ENCODE measurements around the gene FUT9. TPM values are rescaled to one million over a fixed set of nuclear protein-coding genes. Genes with fewer than 3 reads are reported as not detected.
"Not testable (repeated sequence)": the region's sequence is repeated elsewhere in the genome, so short reads cannot be mapped to it uniquely, and the experiment has no call there.

FUT9 gene
- total RNA-seq, 1 donor from 2014 or later, result not detected

GRCh38 chr6:96246563-96246962 is 230.8 kb downstream of the FUT9 start:
- no peak for DNase-seq (ENCODE audit: low read depth)
- Histone ChIP-seq H3K27me3 (ENCODE audit: control insufficient read depth, insufficient read depth, low read length) (no peaks in the 10 kb centered on the region), H3K4me3 (ENCODE audit: low read depth, low read length) (no peak overlapping the region), H3K36me3 (ENCODE audit: control insufficient read depth, insufficient read depth, low read length) (no peaks in the 10 kb centered on the region)
- no peak for FAIRE-seq
- TF ChIP-seq, protein P1, sequence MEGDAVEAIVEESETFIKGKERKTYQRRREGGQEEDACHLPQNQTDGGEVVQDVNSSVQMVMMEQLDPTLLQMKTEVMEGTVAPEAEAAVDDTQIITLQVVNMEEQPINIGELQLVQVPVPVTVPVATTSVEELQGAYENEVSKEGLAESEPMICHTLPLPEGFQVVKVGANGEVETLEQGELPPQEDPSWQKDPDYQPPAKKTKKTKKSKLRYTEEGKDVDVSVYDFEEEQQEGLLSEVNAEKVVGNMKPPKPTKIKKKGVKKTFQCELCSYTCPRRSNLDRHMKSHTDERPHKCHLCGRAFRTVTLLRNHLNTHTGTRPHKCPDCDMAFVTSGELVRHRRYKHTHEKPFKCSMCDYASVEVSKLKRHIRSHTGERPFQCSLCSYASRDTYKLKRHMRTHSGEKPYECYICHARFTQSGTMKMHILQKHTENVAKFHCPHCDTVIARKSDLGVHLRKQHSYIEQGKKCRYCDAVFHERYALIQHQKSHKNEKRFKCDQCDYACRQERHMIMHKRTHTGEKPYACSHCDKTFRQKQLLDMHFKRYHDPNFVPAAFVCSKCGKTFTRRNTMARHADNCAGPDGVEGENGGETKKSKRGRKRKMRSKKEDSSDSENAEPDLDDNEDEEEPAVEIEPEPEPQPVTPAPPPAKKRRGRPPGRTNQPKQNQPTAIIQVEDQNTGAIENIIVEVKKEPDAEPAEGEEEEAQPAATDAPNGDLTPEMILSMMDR (IDR thresholded peaks at IDR 0.05; ENCODE audit: insufficient read depth, low read length, severe bottlenecking), result no peak

DNA sequence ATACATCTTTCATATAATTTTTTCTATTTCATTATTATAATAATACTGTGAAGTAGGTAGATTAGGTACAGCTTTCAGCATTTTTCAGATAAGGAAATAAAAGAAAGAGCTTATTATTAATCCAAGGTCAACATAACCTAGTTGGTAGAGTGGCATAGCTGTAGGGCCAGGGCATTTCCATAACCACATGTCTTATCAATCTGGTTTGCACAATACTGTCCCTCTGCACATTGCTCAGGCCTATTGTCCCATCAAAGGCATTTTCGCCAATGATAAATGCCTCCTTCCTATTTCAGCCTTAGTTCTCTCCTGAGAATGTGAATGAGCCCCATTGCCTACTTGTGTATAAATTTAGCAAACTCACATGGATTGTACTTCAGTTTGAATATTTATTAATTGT is 234.0 kb downstream of the FUT9 start:
- H3K36me3 ChIP-seq (ENCODE audit: control insufficient read depth, insufficient read depth, low read length), result no peaks in the 10 kb centered on the region
- H3K27me3 ChIP-seq (ENCODE audit: control insufficient read depth, insufficient read depth, low read length), result no peaks in the 10 kb centered on the region
- no peak overlapping the region for H3K4me3 ChIP-seq (ENCODE audit: low read depth, low read length)
- FAIRE-seq (no peak), DNase-seq (ENCODE audit: low read depth) (no peak)
- TF ChIP-seq, protein P1 (IDR thresholded peaks at IDR 0.05; ENCODE audit: insufficient read depth, low read length, severe bottlenecking), result no peak

GRCh38 chr6:96257751-96258150 is 242.0 kb downstream of the FUT9 start:
- FAIRE-seq, result no peak
- H3K4me3 ChIP-seq (ENCODE audit: low read depth, low read length), result no peak overlapping the region
- TF ChIP-seq, protein P1 (IDR thresholded peaks at IDR 0.05; ENCODE audit: insufficient read depth, low read length, severe bottlenecking), result no peak
- H3K36me3 ChIP-seq (ENCODE audit: control insufficient read depth, insufficient read depth, low read length), result no peaks in the 10 kb centered on the region
- no peaks in the 10 kb centered on the region for H3K27me3 ChIP-seq (ENCODE audit: control insufficient read depth, insufficient read depth, low read length)
- no peak for DNase-seq (ENCODE audit: low read depth)

DNA sequence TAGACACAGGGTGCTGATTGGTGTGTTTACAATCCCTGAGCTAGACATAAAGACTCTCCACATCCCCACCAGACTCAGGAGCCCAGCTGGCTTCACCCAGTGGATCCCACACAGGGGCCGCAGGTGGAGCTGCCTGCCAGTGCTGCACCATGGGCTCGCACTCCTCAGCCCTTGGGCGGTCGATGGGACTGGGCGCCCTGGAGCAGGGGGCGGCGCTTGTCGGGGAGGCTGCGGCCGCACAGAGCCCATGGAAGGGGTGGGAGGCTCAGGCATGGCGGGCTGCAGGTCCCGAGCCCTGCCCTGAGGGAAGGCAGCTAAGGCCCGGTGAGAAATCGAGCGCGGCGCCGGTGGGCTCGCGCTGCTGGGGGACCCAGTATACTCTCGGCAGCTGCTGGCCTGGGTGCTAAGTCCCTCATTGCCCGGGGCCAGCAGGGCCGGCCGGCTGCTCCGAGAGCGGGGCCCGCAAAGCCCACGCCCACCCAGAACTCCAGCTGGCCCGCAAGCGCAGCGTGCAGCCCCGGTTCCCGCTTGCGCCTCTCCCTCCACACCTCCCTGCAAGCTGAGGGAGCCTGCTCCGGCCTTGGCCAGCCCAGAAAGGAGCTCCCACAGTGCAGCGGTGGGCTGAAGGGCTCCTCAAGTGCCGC is 245.1 kb downstream of the FUT9 start:
- FAIRE-seq; DNase-seq (ENCODE audit: low read depth); H3K36me3 ChIP-seq (ENCODE audit: control insufficient read depth, insufficient read depth, low read length); H3K4me3 ChIP-seq (ENCODE audit: low read depth, low read length); H3K27me3 ChIP-seq (ENCODE audit: control insufficient read depth, insufficient read depth, low read length): not testable (repeated sequence)
